ENCODE data around the gene ATP8B3. TPM values are rescaled to one million over a fixed set of nuclear protein-coding genes. Genes with fewer than 3 reads are reported as not detected.

The ATP8B3 gene
- total and polyA plus RNA-seq, 2 of the 13 experiments (the other 11 are each of a cell fraction or from before 2014, with no cell fraction given) = 2.6 to 5.9 TPM

GRCh38 chr19:1848399-1849131 lies 36.5 kb upstream of the ATP8B3 start, which contains the start of gene REXO1 (continued):
- TF ChIP-seq ZNF687 (CRISPR knock-in tag; IDR thresholded peaks at IDR 0.05) (no peak; the same call in 1 of the 2 replicates), GMEB1 (CRISPR knock-in tag; IDR thresholded peaks at IDR 0.05; ENCODE audit: borderline replicate concordance) (peak; percentile 76; the same call in 1 of the 2 replicates), ZNF782 (CRISPR knock-in tag; IDR thresholded peaks at IDR 0.05; ENCODE audit: borderline replicate concordance) (no peak), KDM2A (CRISPR knock-in tag; IDR thresholded peaks at IDR 0.05; ENCODE audit: borderline replicate concordance, low read depth) (peak; percentile 72), FOXK1 (CRISPR knock-in tag; IDR thresholded peaks at IDR 0.05; ENCODE audit: borderline replicate concordance, low read depth) (peak; percentile 56; the same call in 1 of the 2 replicates), POLR2A (IDR thresholded peaks at IDR 0.05; ENCODE audit: insufficient read depth in 1 of 2, low read depth in 2 of 2, low read length in 2 of 2) (peak; percentile 39 to 92; a peak in 3 of 4 replicates), CREM (IDR thresholded peaks at IDR 0.05) (no peak), CREM (CRISPR knock-in tag; IDR thresholded peaks at IDR 0.05) (no peak), IRF2 (CRISPR knock-in tag; IDR thresholded peaks at IDR 0.05) (0 out of 2 replicates have a peak, but pooled peaks have one; percentile 13), ZFP36 (IDR thresholded peaks at IDR 0.05; ENCODE audit: borderline replicate concordance, low read depth, low read length, partially characterized antibody) (peak; percentile 23), ZNF616 (CRISPR knock-in tag; IDR thresholded peaks at IDR 0.05; ENCODE audit: low read depth) (no peak), DMAP1 (CRISPR knock-in tag; IDR thresholded peaks at IDR 0.05) (no peak), ZNF512 (CRISPR knock-in tag; IDR thresholded peaks at IDR 0.05) (no peak), ZNF788 (CRISPR knock-in tag; IDR thresholded peaks at IDR 0.05; ENCODE audit: borderline replicate concordance) (peak; percentile 70; the same call in 1 of the 2 replicates), ETV5 (CRISPR knock-in tag; IDR thresholded peaks at IDR 0.05; ENCODE audit: borderline replicate concordance) (peak; percentile 23; the same call in 1 of the 2 replicates), TBX2 (CRISPR knock-in tag; IDR thresholded peaks at IDR 0.05; ENCODE audit: borderline replicate concordance) (peak; percentile 85), TFDP1 (CRISPR knock-in tag; IDR thresholded peaks at IDR 0.05; ENCODE audit: borderline replicate concordance) (no peak), ARID3A (IDR thresholded peaks at IDR 0.05; ENCODE audit: low read depth, low read length) (peak; percentile 99), GABPB1 (CRISPR knock-in tag; IDR thresholded peaks at IDR 0.05) (peak; percentile 86)
